Activated CD4-positive, alpha-beta T cell treated with anti-CD3 and anti-CD28 coated beads, Interleukin-10, Interleukin-2, amounts not matched to agents 100 ng/mL and 50 ng/mL, durations not matched to agents 16 hours and 8 hours (primary cell): ENCODE data around the gene DMAC2.
"Not testable (repeated sequence)": the region's sequence is repeated elsewhere in the genome, so short reads cannot be mapped to it uniquely, and the experiment has no call there.

ENCODE experiments used
- DNase-seq: peaks from one replicate; pipeline ENCODE4 v3.0.0-alpha.2; 2020

DMAC2 gene

DNA sequence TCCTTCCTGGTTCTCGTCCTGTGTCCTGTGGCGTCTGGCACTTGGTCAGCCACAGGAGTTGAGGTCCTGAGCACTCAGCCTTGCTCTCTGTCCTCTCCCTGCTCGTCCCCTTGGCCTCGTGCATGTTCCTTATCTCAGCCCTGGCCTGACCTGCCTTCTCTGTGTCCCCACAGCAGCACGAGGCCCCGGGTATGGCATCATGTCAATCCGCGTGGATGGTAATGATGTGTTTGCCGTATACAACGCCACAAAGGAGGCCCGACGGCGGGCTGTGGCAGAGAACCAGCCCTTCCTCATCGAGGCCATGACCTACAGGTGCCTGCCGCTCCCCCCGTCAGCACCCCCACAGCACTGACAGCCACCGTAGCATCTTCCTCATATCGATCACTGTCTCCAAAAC lies 17.3 kb downstream of the DMAC2 start:
- DNase-seq, result no peak

DNA sequence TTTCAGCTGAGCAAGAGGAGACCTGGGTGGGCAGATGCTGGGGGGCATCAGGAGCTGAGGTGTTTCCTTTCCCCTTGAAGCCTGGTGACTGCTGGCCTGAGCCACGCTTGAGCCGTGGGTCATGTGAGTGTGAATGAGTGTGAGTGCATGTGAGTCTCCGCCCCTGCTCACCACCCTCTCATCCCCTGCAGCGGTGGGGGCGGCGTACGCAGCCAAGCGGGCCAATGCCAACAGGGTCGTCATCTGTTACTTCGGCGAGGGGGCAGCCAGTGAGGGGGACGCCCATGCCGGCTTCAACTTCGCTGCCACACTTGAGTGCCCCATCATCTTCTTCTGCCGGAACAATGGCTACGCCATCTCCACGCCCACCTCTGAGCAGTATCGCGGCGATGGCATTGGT lies 17.7 kb downstream of the DMAC2 start:
- no peak for DNase-seq

DNA sequence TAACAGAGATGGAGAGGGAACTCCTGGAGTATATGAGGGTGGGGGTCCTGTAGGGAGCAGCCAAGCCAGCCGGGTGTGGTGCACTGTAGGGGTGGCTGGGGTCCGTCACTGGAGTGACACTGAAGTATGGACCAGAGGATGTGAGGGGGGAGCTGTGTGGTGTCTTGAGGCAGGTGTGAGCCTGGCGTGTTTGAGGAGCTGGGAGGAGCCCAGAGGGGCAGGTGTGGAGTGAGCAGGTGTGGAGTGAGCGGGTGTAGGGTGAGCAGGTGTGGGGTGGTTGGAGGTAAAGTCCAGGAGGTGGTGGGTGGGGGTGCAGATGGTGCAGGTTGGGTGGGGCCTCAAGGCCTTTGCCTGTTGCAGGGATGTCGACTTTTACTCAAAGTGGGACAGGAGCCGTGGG lies 18.4 kb downstream of the DMAC2 start:
- no peak for DNase-seq

GRCh38 chr19:41420101-41420880 lies 19.4 kb downstream of the DMAC2 start:
- no peak for DNase-seq

DNA sequence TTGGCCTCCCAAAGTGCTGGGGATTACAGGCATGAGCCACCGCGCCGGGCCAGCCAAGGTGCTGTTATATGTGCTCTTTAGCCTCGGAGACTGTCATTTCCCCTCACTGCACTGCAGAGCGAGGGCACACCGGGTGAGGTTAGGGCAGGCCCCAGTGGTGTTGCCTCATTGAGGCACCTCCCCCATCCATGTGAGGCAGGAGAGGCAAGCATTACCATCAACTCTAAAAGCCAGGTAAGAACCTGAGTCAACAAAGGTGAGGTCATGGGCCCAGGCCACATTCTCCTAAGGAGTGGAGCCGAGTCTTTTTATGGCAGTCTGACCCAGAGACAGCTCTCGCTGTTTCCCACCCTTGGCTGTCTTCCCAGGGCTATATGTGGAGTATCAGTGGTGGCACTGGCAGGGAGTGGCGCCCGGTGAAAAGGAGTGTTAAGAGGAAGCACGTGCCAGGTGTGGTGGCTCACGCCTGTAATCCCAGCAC lies 23.5 kb downstream of the DMAC2 start:
- DNase-seq, result no peak

DNA sequence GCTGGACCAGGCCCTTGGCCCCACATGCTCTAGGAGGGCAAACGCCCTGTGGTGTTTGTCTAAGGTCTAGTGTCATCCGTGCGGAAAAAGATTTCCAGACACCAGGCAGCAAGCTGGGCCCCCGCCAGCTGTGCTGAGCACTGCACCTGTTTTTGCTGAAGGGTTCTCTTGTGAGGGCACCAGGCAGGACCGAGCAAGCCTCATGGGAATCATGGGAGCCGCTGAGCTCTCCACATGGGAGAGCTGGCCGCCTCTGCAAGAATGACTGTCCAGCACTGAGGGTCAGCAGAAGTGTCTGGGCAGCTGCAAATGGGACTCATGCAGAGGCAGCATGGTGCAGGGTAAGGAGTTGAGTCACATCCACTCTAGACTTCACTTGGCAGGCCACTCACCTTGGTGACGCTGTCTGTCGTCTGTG lies 24.5 kb downstream of the DMAC2 start:
- no peak for DNase-seq

DNA sequence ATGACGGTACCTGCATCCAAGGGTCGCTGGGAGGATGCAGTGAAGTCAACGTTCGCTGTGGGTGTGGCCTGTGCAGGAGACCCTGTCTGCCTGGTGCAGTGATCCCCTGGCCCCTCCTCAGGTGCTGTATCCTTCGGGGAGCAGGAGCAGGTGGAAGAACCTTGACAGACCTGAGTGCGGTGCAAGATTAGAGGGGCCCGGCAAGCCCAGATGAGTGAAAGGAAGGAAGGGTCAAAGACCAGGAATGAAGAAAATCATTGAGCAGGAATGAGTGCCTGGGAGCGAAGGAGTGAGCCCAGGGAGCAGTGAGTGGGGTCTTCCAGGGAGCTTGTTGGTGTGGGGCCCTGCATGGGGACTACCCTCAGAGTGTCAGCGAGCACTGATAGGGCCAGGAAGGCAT lies 25.3 kb downstream of the DMAC2 start:
- DNase-seq, result no peak

DNA sequence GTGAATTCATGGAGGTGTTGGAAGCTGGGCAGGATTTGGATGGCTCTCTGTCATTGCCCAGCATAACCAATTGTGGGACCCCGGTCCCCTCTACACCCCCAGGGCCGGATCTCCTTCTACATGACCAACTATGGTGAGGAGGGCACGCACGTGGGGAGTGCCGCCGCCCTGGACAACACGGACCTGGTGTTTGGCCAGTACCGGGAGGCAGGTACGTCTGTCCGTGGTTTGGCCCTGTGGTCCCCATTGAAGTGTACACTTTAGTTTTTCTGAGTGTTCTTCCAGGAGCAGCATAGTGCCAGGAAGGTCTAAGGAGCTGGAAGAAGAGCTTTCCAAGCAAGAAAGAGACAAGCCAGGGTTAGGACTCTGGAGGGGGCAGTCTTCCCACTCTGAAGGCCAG lies 25.8 kb downstream of the DMAC2 start:
- no peak for DNase-seq

DNA sequence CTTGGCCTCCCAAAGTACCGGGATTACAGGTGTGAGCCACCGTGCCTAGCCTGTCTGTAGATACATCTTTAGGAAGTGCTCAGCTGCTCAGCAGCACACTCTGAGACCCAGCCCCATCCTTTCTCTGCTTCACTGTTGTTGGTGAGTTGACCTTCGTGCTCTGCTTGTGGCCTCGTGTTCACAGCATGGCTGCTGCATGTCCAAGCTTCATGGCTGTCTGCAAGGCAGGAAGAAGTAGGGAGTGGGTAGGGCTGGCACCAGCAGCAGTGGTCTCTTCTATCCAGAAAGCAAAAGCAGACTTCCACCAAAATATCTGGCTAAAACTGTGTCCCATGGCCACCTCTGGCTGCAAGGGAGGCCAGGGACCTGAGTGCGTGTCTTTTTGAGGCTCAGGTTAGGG lies 26.8 kb downstream of the DMAC2 start:
- DNase-seq, result no peak

DNA sequence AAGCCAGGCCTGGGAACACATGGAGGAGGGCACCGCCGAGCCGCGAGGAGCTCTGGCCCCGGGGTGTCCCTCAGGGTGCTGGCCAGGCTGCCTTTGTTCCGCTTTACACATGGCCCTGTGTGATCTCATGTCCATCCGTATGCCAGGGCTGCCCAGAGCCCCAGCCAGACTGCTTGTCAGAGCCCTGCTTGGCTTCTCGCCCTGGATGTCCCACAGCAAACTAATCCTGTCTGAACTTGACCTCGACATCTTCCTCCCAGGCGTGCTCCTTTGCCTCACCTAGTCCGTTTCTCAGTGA lies 27.8 kb downstream of the DMAC2 start:
- DNase-seq, result no peak

DNA sequence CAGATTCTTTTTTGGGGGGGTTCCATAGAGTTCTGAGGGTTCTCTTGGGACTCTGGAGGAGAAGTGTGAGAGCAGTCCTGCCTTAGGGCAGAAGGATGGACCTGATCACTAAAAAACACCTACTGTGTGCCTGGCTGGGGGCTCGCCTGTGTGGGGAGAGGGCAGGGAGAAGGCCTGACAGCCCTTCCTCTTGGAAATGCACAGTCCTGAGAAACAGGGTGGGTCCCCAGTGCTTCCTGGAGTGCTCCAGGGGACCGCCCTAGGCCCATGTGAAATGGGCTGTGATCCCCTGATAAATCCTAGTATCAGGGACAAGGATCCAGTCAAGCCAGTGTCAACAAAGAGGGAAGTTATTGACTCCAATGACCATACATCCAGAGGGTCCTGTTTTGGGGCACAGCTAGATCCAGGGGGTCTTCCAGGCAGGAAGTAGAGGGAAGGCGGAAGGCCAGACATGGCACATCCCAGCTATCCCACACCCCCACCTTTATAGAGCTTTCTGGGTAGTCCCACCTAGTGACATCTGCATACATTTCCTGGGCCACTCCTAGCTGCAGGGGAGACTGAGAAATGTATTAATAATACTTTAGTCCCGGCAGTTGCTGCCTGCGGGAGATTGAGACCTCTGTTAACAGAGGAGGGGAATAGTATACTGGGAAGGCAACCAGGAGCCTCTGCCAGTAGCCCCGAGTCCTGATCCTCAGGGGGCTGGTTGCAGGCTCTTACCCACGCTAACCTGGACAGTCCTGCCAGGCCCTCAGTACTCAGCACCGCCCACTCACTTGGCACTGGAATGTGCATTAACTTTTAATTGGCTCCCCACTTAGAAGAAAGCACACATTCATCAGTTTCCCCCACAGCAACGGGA lies 28.4 kb downstream of the DMAC2 start:
- no peak for DNase-seq

GRCh38 chr19:41410336-41411054 lies 29.2 kb downstream of the DMAC2 start:
- no peak for DNase-seq

GRCh38 chr19:41409288-41409687 lies 30.4 kb downstream of the DMAC2 start:
- no peak for DNase-seq

- DNase-seq, result not testable (repeated sequence)
Observed at GRCh38 chr19:41408846-41409245, 30.9 kb downstream of the DMAC2 start.

DNA sequence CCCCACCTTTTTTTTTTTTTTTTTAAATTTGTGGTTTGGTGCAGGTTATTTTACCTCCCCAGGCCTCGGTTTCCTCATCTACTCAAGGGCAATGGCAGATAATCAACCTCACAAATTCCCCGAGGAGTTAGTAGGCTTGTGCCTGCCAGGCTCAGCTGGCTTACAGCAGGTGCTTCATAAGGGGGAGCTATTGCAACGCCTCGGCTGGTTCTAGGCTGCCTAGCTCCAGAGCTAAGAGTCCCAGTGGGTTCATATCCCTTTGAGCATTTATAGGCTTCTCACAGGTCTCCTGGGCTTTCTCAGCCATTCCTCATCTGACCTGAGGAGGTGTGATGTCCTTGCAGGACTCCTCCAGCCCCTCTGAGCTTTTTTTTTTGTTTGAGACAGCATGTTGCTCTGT lies 31.5 kb downstream of the DMAC2 start:
- no peak for DNase-seq

DNA sequence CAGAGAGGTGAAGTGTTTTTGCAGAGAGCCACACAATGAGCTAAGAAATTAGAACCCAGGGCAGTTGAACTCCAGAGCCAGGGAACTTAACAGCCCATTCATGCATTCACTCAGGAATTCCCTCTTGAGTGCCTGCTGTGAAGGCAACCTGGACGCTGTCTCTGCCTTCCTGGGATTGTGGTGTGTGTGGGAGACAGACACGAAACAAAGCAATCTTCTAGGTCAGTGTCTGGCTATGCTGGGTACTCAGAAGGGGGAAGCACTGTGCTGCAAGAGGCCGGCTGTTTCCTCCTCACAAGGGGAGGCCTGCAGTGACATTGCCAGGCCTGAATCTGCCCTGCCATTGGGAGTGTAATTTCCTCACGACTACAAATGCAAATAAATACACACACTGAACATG lies 32.4 kb downstream of the DMAC2 start:
- no peak for DNase-seq

DNA sequence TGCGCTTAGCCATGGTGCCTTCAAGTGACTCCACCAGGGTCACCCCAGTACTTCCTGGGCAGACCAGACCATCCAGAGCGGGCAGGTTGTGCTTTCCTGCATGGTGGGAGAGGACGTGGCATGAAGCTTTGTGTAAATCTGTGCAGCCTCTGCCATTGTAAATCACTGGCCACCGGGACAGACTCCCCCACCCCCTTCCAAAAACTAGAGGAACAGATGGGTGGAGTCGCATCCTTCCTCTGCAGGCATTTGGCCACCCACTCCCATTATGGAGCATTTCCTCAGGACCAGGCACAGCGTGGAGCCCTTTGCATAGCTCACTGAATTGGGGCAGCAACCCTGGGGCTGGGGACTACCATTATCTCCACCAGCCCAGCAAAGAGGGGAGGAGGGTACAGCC lies 33.9 kb downstream of the DMAC2 start:
- no peak for DNase-seq

GRCh38 chr19:41403181-41403970 lies 36.3 kb downstream of the DMAC2 start:
- no peak for DNase-seq

DNA sequence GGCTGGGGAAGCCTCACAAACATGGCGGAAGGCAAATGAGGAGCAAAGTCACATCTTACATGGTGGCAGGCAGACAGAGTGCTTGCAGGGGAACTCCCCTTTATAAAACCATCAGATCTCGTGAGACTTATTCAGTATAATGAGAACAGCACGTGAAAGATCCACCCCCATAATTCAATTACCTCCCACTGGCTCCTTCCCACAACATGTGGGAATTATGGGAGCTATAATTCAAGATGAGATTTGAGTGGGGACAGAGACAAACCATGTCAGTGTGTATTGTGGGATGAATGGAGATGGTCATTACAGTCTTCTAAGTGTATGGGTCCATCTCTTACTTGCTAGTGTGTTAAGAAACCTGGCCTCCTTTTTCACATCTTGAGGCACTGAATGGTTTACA lies 37.7 kb downstream of the DMAC2 start:
- DNase-seq, result no peak

GRCh38 chr19:41401483-41401882 lies 38.2 kb downstream of the DMAC2 start:
- DNase-seq, result no peak

GRCh38 chr19:41399525-41399924 lies 40.2 kb downstream of the DMAC2 start:
- DNase-seq, result no peak

DNA sequence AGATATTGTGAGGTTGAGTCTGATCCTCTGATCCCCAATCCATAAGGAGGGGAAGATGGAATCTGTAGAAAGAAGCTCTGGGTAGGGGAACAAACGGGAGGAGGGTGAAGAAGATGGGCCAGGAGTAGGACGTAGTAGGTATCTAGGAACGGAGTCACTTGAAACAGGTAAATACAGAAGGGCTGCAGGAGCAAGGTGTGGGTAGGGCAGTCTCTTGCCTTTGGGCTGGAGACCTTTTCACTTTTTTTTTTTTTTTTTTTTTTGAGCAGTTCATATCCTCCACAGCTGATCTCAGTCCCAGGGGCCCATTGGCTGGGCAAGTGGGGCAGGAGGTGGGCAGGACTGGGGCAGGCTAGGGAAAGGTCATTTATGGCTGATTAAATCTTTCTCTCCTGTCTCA lies 40.6 kb downstream of the DMAC2 start:
- DNase-seq, result no peak

GRCh38 chr19:41398598-41398997 lies 41.1 kb downstream of the DMAC2 start:
- DNase-seq, result no peak
